ENCODE results near the gene NAPEPLD.

DNA sequence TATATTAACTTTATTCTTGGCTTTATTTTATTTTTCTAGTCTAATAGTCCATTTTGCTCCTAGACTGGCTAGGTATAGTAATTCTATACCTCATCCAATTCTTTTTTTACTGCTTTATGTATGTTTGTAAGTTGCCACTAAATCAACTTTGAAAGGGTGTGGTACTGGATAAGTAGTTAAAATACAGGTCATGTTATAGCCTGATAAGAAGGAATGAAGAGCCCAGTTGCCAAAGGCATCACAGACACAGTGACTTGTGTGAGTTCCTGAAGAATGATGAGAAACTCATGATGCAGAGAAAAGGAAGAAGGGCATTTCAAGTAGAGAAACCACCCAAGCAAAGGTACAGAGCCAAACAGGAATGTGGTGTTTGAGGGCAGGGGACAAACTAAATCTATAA lies 27.3 kb downstream of the NAPEPLD start:
- no peak for TF ChIP-seq EP300 (conservative IDR thresholded peaks at IDR 0.05; ENCODE audit: poor library complexity, severe bottlenecking)
- TF ChIP-seq, protein P1, sequence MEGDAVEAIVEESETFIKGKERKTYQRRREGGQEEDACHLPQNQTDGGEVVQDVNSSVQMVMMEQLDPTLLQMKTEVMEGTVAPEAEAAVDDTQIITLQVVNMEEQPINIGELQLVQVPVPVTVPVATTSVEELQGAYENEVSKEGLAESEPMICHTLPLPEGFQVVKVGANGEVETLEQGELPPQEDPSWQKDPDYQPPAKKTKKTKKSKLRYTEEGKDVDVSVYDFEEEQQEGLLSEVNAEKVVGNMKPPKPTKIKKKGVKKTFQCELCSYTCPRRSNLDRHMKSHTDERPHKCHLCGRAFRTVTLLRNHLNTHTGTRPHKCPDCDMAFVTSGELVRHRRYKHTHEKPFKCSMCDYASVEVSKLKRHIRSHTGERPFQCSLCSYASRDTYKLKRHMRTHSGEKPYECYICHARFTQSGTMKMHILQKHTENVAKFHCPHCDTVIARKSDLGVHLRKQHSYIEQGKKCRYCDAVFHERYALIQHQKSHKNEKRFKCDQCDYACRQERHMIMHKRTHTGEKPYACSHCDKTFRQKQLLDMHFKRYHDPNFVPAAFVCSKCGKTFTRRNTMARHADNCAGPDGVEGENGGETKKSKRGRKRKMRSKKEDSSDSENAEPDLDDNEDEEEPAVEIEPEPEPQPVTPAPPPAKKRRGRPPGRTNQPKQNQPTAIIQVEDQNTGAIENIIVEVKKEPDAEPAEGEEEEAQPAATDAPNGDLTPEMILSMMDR (IDR thresholded peaks at IDR 0.05; ENCODE audit: poor library complexity, severe bottlenecking) = no peak
- no peak for TF ChIP-seq POLR2AphosphoS5 (IDR thresholded peaks at IDR 0.05)
